Uterus (tissue), 2 donors: ENCODE measurements around the gene CASP10.

Experiments
- CTCF ChIP-seq, 4 experiments: fragments of 200-600 bp in 2 of 4; fragments of 450-650 bp in 2 of 4; sonication (generic) in 2 of 4; IDR thresholded peaks; one replicate each; pipeline ENCODE4 v1.5.1; 2016 to 2019; ENCODE audit warnings: antibody characterized with exemption in 4 of 4, mild to moderate bottlenecking in 2 of 4, moderate library complexity in 1 of 4
- POLR2A ChIP-seq, 2 donors: fragments of 450-650 bp; IDR thresholded peaks; one replicate each; pipeline ENCODE4 v1.6.1; 2016; ENCODE audit warnings: antibody characterized with exemption in 2 of 2, mild to moderate bottlenecking in 1 of 2, moderate library complexity in 1 of 2

GRCh38 chr2:201196003-201196402, 13.1 kb downstream of the CASP10 start:
- no peak for TF ChIP-seq CTCF (IDR thresholded peaks at IDR 0.05)
- TF ChIP-seq POLR2A (IDR thresholded peaks at IDR 0.05), result no peak
